Prostate gland (tissue), 2 donors: ENCODE measurements around the gene GINS2. TPM values are rescaled to one million over a fixed set of nuclear protein-coding genes. Genes with fewer than 3 reads are reported as not detected.

ENCODE experiments used
- DNase-seq: peaks from one replicate; pipeline ENCODE4 v3.0.0-alpha.2; 2019; ENCODE audit warnings: low spot score
- H3K27ac ChIP-seq, 2 donors: fragments of 200-600 bp; sonication (generic); 2 replicates each; pipeline ENCODE4 v1.5.1; 2017 to 2019
- H3K27me3 ChIP-seq: fragments of 200-600 bp; sonication (generic); replicated peaks from 2 replicates; pipeline ENCODE4 v1.5.1; 2019; ENCODE audit not compliant: insufficient read depth
- H3K36me3 ChIP-seq, 2 donors: fragments of 200-600 bp; sonication (generic); 1 replicate in 1 of 2; 2 replicates in 1 of 2; pipeline versions ENCODE4 v1.5.1 to v1.8.1; 2017 to 2019
- H3K4me1 ChIP-seq: fragments of 200-600 bp; sonication (generic); replicated peaks from 2 replicates; pipeline ENCODE4 v1.5.1; 2019
- H3K4me3 ChIP-seq, 2 donors: fragments of 200-600 bp; sonication (generic); 2 replicates each; pipeline ENCODE4 v1.5.1; 2017 to 2019
- H3K9me3 ChIP-seq: fragments of 200-600 bp; sonication (generic); 2 replicates; pipeline ENCODE4 v1.5.1; 2017
- POLR2A ChIP-seq: fragments of 450-650 bp; IDR thresholded peaks from one replicate; pipeline ENCODE4 v1.6.1; 2016; ENCODE audit warnings: antibody characterized with exemption, mild to moderate bottlenecking
- POLR2AphosphoS5 ChIP-seq: sonication (generic); formaldehyde crosslinking; IDR thresholded peaks from one replicate; pipeline ENCODE4 v1.6.1; 2017; ENCODE audit warnings: antibody characterized with exemption
- WGBS: methylation state at CpG from one replicate; pipeline ENCODE4 v1.1.5; 2018; 5-methylcytosine and 5-hydroxymethylcytosine counted together
- intact Hi-C: fragments of 100-400 bp; cut with DNase I; formaldehyde crosslinking; loops from one replicate; pipeline ENCODE4 v1.14.2; 2022
- total RNA-seq, 2 donors: library from RNA; depleted of rRNA; stranded (reverse); fragments of >200 nt; gene quantifications; one replicate each; pipeline ENCODE4 v1.1.0, GENCODE V29; 2016
- TF ChIP-seq, protein P1 (sequence below), 4 experiments: fragments of 200-600 bp in 2 of 4; fragments of 450-650 bp in 2 of 4; sonication (generic) in 2 of 4; IDR thresholded peaks; 1 replicate in 3 of 4; 2 replicates in 1 of 4; pipeline ENCODE4 v1.5.1; 2016 to 2019; ENCODE audit warnings: antibody characterized with exemption in 4 of 4, mild to moderate bottlenecking in 2 of 4, moderate library complexity in 2 of 4

Gene GINS2
- total RNA-seq, 2 donors from 2014 or later, result 4.5 to 6.2 TPM

DNA sequence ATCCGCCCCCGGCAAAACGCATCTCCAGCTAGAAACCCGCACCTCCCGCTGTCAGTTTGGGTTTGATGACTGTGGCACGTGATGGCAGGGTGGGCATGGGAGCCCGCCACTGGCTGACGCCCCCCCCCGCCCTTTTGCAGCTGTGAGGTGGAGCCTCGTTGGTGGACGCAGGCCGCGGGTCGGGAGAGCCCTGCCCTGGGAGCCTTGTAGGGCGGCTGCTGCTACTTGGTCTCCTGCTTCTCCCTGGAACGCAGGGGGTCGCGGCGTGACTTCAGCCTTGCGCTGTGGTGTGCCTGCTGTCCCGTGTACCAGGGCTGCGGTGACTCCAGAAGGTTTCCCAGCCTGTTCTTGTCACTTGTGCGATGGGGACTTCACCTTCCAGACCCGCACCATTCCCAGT, 47.4 kb downstream of the GINS2 start:
- Histone ChIP-seq H3K9me3 (no peaks in the 10 kb centered on the region), H3K27ac (peak overlapping the region in 1 of 2 donors; percentile 4), H3K27me3 (no peaks in the 10 kb centered on the region), H3K4me1 (peaks cover 37% of the 10 kb centered on the region), H3K4me3 (no peak overlapping the region), H3K36me3 (no peaks in the 10 kb centered on the region)
- DNase-seq, result no peak
- intact Hi-C loops, result no loop called here
- 78% methylated on average over 23 of the region's 24 CpGs for WGBS
- TF ChIP-seq POLR2A, result no peak
- TF ChIP-seq POLR2AphosphoS5, result no peak
- TF ChIP-seq, protein P1, sequence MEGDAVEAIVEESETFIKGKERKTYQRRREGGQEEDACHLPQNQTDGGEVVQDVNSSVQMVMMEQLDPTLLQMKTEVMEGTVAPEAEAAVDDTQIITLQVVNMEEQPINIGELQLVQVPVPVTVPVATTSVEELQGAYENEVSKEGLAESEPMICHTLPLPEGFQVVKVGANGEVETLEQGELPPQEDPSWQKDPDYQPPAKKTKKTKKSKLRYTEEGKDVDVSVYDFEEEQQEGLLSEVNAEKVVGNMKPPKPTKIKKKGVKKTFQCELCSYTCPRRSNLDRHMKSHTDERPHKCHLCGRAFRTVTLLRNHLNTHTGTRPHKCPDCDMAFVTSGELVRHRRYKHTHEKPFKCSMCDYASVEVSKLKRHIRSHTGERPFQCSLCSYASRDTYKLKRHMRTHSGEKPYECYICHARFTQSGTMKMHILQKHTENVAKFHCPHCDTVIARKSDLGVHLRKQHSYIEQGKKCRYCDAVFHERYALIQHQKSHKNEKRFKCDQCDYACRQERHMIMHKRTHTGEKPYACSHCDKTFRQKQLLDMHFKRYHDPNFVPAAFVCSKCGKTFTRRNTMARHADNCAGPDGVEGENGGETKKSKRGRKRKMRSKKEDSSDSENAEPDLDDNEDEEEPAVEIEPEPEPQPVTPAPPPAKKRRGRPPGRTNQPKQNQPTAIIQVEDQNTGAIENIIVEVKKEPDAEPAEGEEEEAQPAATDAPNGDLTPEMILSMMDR (IDR thresholded peaks at IDR 0.05), result no peak

DNA sequence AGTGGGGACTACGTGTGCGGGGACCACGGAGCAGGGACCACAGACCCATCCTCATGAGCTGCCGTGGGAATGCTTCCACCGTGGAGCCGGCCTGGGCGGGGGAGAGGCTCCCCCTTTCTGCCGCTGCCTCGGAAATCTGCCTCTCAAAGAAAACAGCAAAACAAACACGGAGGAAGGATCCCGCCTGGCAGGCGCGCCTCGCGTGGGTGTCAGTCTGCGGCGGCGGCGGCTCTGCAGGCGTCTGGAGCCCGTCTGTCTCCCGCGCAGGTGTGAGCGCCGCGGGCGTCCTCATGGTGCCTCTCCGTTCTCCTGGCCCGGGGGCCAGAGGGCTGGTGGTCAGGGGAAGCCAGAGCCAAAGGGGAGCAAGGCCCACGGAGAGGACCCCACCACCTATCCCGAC, 48.2 kb downstream of the GINS2 start:
- Histone ChIP-seq H3K36me3 (no peaks in the 10 kb centered on the region), H3K27me3 (no peaks in the 10 kb centered on the region), H3K4me1 (peaks cover 41% of the 10 kb centered on the region), H3K27ac (peak overlapping the region in 1 of 2 donors; percentile 50), H3K9me3 (no peaks in the 10 kb centered on the region), H3K4me3 (no peak overlapping the region)
- intact Hi-C loops, result no loop called here
- TF ChIP-seq, protein P1 (IDR thresholded peaks at IDR 0.05), result no peak
- TF ChIP-seq POLR2AphosphoS5, result no peak
- TF ChIP-seq POLR2A, result no peak
- DNase-seq, result no peak
- WGBS, result 48% methylated on average over 31 of the region's 31 CpGs

DNA sequence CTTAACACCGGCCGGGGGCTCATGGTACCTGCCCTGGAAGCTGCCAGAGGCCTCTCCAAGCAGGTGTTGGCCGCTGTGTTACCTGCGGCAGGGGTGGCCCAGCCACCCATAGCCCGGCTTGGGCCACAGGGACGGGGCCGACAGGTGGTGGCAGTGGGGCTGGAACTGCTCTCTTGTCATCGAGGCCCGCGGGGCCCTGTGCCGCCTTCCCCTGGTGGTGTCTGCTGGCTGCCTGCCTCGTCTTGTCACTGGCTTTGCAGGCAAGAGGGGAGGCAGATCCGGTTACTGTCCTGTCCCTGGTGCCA, 48.5 kb downstream of the GINS2 start:
- intact Hi-C loops, result no loop called here
- no peaks in the 10 kb centered on the region for H3K36me3 ChIP-seq
- H3K27me3 ChIP-seq, result no peaks in the 10 kb centered on the region
- no peak overlapping the region for H3K4me3 ChIP-seq
- DNase-seq, result no peak
- TF ChIP-seq, protein P1 (IDR thresholded peaks at IDR 0.05), result no peak
- TF ChIP-seq POLR2A (no peak), POLR2AphosphoS5 (no peak)
- H3K9me3 ChIP-seq, result no peaks in the 10 kb centered on the region
- H3K4me1 ChIP-seq, result peaks cover 40% of the 10 kb centered on the region
- 46% methylated on average over 13 of the region's 13 CpGs for WGBS
- H3K27ac ChIP-seq, result peak overlapping the region in 1 of 2 donors; percentile 50

DNA sequence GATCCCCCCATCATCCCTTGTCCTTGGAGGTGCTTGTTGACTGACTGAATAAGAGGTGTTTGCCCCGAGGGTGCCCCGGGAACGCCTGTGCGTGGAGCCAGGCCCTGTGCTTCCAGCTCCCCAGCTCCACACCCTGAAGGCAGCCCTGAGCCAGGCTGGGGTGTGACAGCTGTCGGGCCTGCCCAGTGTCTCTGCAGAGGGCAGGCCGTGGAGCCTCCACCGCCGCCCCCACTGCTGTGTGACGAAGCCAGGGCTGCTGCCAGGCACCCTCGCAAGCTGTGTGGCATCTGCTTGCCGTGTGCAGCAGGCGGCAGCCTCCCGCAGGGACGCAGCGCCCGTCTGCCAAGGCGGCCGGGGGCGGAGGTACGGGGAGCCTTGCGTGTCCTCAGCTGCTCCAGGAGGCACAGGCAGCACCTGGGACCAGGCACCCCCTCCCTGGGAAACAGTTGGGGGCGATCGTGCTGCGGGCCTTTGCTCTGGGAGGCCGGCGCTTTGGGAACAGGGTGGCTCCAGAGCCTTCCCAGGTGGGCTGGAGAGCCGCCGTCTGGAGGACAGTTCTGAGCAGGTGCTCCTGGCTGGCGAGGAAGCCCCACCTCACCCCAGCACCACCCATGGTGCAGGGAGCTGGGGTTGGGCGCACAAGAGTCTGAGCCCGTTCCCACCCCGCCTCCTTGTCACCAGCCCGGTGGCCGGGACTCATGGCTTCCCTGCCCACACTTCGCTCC, 49.1 kb downstream of the GINS2 start:
- H3K4me1 ChIP-seq, result peaks cover 41% of the 10 kb centered on the region
- intact Hi-C loops, result no loop called here
- H3K9me3 ChIP-seq, result no peaks in the 10 kb centered on the region
- no peak overlapping the region for H3K4me3 ChIP-seq
- peak; percentile 67 for DNase-seq
- no peaks in the 10 kb centered on the region for H3K36me3 ChIP-seq
- H3K27ac ChIP-seq, result peak overlapping the region in 1 of 2 donors; percentile 50
- no peaks in the 10 kb centered on the region for H3K27me3 ChIP-seq
- TF ChIP-seq POLR2AphosphoS5, result peak; percentile 39
- TF ChIP-seq POLR2A, result peak; percentile 41
- TF ChIP-seq, protein P1 (IDR thresholded peaks at IDR 0.05), result peak in 2 of 4 experiments; percentile 16 to 27
- WGBS, result 29% methylated on average over 29 of the region's 35 CpGs
